H9 (cell line): Measurements from ENCODE around the gene RAP1GAP. TPM values are rescaled to one million over a fixed set of nuclear protein-coding genes. Genes with fewer than 3 reads are reported as not detected.

Source experiments
- DNase-seq: peaks from one replicate; pipeline ENCODE4 v3.0.0-alpha.2; 2017
- H2AFZ ChIP-seq: one replicate; pipeline ENCODE4 v1.6.1; 2013; ENCODE audit warnings: mild to moderate bottlenecking, low read length, control low read depth, moderate library complexity
- H2AK5ac ChIP-seq: 2 replicates; pipeline ENCODE4 v1.6.1; 2013; ENCODE audit warnings: low read length, control low read depth, mixed read lengths; ENCODE audit not compliant: insufficient read length
- H2BK120ac ChIP-seq: one replicate; pipeline ENCODE4 v1.6.1; 2013; ENCODE audit warnings: low read depth, mild to moderate bottlenecking, low read length, control low read depth, inconsistent platforms; ENCODE audit not compliant: poor library complexity, severe bottlenecking
- H2BK12ac ChIP-seq: 2 replicates; pipeline ENCODE4 v1.6.1; 2013; ENCODE audit warnings: low read length, control low read depth, mixed read lengths, low read depth; ENCODE audit not compliant: insufficient read length
- H2BK15ac ChIP-seq: 2 replicates; pipeline ENCODE4 v1.6.1; 2013; ENCODE audit warnings: low read depth, low read length, control low read depth
- H2BK20ac ChIP-seq: one replicate; pipeline ENCODE4 v1.6.1; 2013; ENCODE audit warnings: low read depth, mild to moderate bottlenecking, low read length, control low read depth, inconsistent platforms; ENCODE audit not compliant: poor library complexity, severe bottlenecking
- H2BK5ac ChIP-seq: 2 replicates; pipeline ENCODE4 v1.6.1; 2013; ENCODE audit warnings: low read length, control low read depth, mixed read lengths; ENCODE audit not compliant: insufficient read length
- H3K14ac ChIP-seq: 2 replicates; pipeline ENCODE4 v1.6.1; 2013; ENCODE audit warnings: low read length, control low read depth; ENCODE audit not compliant: insufficient read depth
- H3K18ac ChIP-seq: 2 replicates; pipeline ENCODE4 v1.6.1; 2013; ENCODE audit warnings: low read depth, mild to moderate bottlenecking, mixed read lengths, low read length, control low read depth; ENCODE audit not compliant: insufficient read length
- H3K23ac ChIP-seq: 2 replicates; pipeline ENCODE4 v1.6.1; 2013; ENCODE audit warnings: low read length, control low read depth, mixed read lengths, low read depth; ENCODE audit not compliant: insufficient read length
- H3K23me2 ChIP-seq: 2 replicates; pipeline ENCODE4 v1.6.1; 2013; ENCODE audit warnings: low read depth, mild to moderate bottlenecking, mixed read lengths, low read length, control low read depth; ENCODE audit not compliant: insufficient read length, poor library complexity, severe bottlenecking
- H3K27ac ChIP-seq: 2 replicates; pipeline ENCODE4 v1.5.1; 2013; ENCODE audit warnings: low read length, control low read depth, mixed read lengths, low read depth; ENCODE audit not compliant: insufficient read length
- H3K27me3 ChIP-seq: 2 replicates; pipeline ENCODE4 v1.6.1; 2013; ENCODE audit warnings: low read length, control low read depth, inconsistent platforms; ENCODE audit not compliant: insufficient read depth
- H3K4ac ChIP-seq: 2 replicates; pipeline ENCODE4 v1.6.1; 2013; ENCODE audit warnings: low read depth, mild to moderate bottlenecking, control low read depth, inconsistent platforms, low read length, moderate library complexity
- H3K4me1 ChIP-seq: 2 replicates; pipeline ENCODE4 v1.6.1; 2013; ENCODE audit warnings: low read length, control low read depth, inconsistent platforms; ENCODE audit not compliant: insufficient read depth
- H3K4me2 ChIP-seq: 2 replicates; pipeline ENCODE4 v1.6.1; 2013; ENCODE audit warnings: low read length, control low read depth, mixed read lengths; ENCODE audit not compliant: insufficient read length, insufficient read depth
- H3K56ac ChIP-seq: 2 replicates; pipeline ENCODE4 v1.6.1; 2013; ENCODE audit warnings: low read depth, mild to moderate bottlenecking, mixed read lengths, low read length, control low read depth; ENCODE audit not compliant: insufficient read length
- H3K79me1 ChIP-seq: 2 replicates; pipeline ENCODE4 v1.6.1; 2013; ENCODE audit warnings: low read depth, mild to moderate bottlenecking, moderate library complexity, low read length, control low read depth, inconsistent platforms; ENCODE audit not compliant: insufficient read depth, poor library complexity, severe bottlenecking
- H3K79me2 ChIP-seq: 2 replicates; pipeline ENCODE4 v1.6.1; 2013; ENCODE audit warnings: low read length, control low read depth, inconsistent platforms; ENCODE audit not compliant: insufficient read depth
- H3K9ac ChIP-seq: 2 replicates; pipeline ENCODE4 v1.6.1; 2013; ENCODE audit warnings: low read length, control low read depth, mixed read lengths; ENCODE audit not compliant: insufficient read length; ENCODE audit errors: extremely low read depth
- H3K9me3 ChIP-seq: one replicate; pipeline ENCODE4 v1.6.1; 2013; ENCODE audit warnings: low read depth, low read length, inconsistent platforms; ENCODE audit not compliant: control insufficient read depth
- H3T11ph ChIP-seq: one replicate; pipeline ENCODE4 v1.6.1; 2013; ENCODE audit warnings: mild to moderate bottlenecking, low read length, control low read depth, inconsistent platforms
- H4K20me1 ChIP-seq: one replicate; pipeline ENCODE4 v1.6.1; 2013; ENCODE audit not compliant: control insufficient read depth, insufficient read length, insufficient read depth
- H4K5ac ChIP-seq: 2 replicates; pipeline ENCODE4 v1.6.1; 2013; ENCODE audit warnings: low read depth, mild to moderate bottlenecking, mixed read lengths, low read length, control low read depth; ENCODE audit not compliant: insufficient read length
- H4K8ac ChIP-seq: replicated peaks from 2 replicates; pipeline ENCODE4 v1.6.1; 2013; ENCODE audit warnings: low read length, control low read depth, mixed read lengths, low read depth; ENCODE audit not compliant: insufficient read length
- H4K91ac ChIP-seq: 2 replicates; pipeline ENCODE4 v1.6.1; 2013; ENCODE audit warnings: low read depth, mild to moderate bottlenecking, moderate library complexity, mixed read lengths, low read length, control low read depth; ENCODE audit not compliant: insufficient read length
- H3K27ac Mint-ChIP-seq, 3 experiments: 2 replicates in 2 of 3; 3 replicates in 1 of 3; pipeline ENCODE4 v1.8.0; 2020 to 2021; ENCODE audit warnings: mixed read lengths in 3 of 3, mild to moderate bottlenecking in 1 of 3, moderate library complexity in 1 of 3
- H3K27me3 Mint-ChIP-seq: 2 replicates; pipeline ENCODE4 v1.8.0; 2021; ENCODE audit warnings: low read depth, mild to moderate bottlenecking, moderate library complexity, mixed read lengths
- H3K36me3 Mint-ChIP-seq, 3 experiments: 2 replicates in 2 of 3; 3 replicates in 1 of 3; pipeline ENCODE4 v1.8.0; 2020 to 2021; ENCODE audit warnings: low read depth in 3 of 3, mixed read lengths in 3 of 3; ENCODE audit not compliant: insufficient read depth in 1 of 3
- H3K4me1 Mint-ChIP-seq, 2 experiments: 2 replicates each; pipeline ENCODE4 v1.8.0; 2020; ENCODE audit warnings: mixed read lengths in 2 of 2
- H3K4me3 Mint-ChIP-seq, 2 experiments: 2 replicates in 1 of 2; 3 replicates in 1 of 2; pipeline ENCODE4 v1.8.0; 2020 to 2021; ENCODE audit warnings: mild to moderate bottlenecking in 2 of 2, mixed read lengths in 2 of 2, moderate library complexity in 1 of 2
- H3K9me3 Mint-ChIP-seq, 2 experiments: 2 replicates in 1 of 2; 3 replicates in 1 of 2; pipeline ENCODE4 v1.8.0; 2020; ENCODE audit warnings: mild to moderate bottlenecking in 2 of 2, mixed read lengths in 2 of 2, moderate library complexity in 1 of 2
- WGBS: extraction: QIAGEN DNeasy Blood & Tissue Kit; methylation state at CpG from one replicate; pipeline ENCODE4 v1.1.7; 2013; ENCODE audit warnings: missing lambda C conversion rate, low lambda C conversion rate, mixed read lengths; ENCODE audit not compliant: insufficient read length; ENCODE audit errors: extremely low coverage; 5-methylcytosine and 5-hydroxymethylcytosine counted together
- total RNA-seq: library from RNA; stranded (reverse); gene quantifications from 2 replicates; pipeline ENCODE4 v1.2.1, GENCODE V29; 2021
- TF ChIP-seq, protein P1 (sequence below): fragments of 200-600 bp; sonication (generic); conservative IDR thresholded peaks from 3 replicates; pipeline ENCODE4 v1.8.0; 2021; ENCODE audit warnings: antibody characterized with exemption, mild to moderate bottlenecking

Gene RAP1GAP
- total RNA-seq, 1 experiment from 2014 or later = 7.9 TPM

DNA sequence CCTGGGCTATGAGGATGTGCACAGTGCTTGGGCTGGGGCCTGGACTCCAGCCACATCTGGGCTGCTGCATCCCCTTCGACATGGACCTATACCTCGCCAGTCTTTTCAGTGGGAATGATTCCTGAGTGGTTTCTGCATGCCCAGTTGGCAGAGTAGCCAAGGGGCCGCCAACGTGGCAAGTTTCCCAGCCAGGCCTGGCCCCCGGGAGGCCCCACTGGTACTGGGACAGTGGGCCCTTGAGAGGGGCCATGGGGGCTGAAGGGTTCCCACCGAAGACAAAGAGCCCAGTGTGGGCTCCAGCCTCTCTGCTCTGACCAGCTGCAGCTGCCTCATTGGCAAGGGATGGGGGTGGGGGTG is 15.4 kb downstream of the RAP1GAP start:
- Histone ChIP-seq H2BK15ac (no peak overlapping the region), H4K20me1 (peaks cover 3% of the 10 kb centered on the region), H2AFZ (no peak overlapping the region), H4K5ac (no peak overlapping the region), H3T11ph (no peak overlapping the region), H2AK5ac (no peak overlapping the region), H4K91ac (no peak overlapping the region), H2BK20ac (no peak overlapping the region), H3K9me3 (no peaks in the 10 kb centered on the region), H3K23ac (no peak overlapping the region), H3K79me2 (no peaks in the 10 kb centered on the region), H3K23me2 (peaks cover 11% of the 10 kb centered on the region), H3K4ac (no peak overlapping the region), H3K9ac (no peak overlapping the region), H3K4me1 (no peaks in the 10 kb centered on the region; the same call in 1 of the 2 replicates), H3K27ac (no peak overlapping the region), H3K27me3 (no peaks in the 10 kb centered on the region), H3K14ac (no peak overlapping the region), H4K8ac (no peak overlapping the region), H2BK5ac (no peak overlapping the region), H3K79me1 (no peaks in the 10 kb centered on the region), H2BK12ac (no peak overlapping the region), H3K18ac (no peak overlapping the region), H3K4me2 (no peak overlapping the region), H2BK120ac (no peak overlapping the region), H3K56ac (no peak overlapping the region)
- WGBS = no CpG with 5 or more reads among the region's 6 CpGs
- TF ChIP-seq, protein P1, sequence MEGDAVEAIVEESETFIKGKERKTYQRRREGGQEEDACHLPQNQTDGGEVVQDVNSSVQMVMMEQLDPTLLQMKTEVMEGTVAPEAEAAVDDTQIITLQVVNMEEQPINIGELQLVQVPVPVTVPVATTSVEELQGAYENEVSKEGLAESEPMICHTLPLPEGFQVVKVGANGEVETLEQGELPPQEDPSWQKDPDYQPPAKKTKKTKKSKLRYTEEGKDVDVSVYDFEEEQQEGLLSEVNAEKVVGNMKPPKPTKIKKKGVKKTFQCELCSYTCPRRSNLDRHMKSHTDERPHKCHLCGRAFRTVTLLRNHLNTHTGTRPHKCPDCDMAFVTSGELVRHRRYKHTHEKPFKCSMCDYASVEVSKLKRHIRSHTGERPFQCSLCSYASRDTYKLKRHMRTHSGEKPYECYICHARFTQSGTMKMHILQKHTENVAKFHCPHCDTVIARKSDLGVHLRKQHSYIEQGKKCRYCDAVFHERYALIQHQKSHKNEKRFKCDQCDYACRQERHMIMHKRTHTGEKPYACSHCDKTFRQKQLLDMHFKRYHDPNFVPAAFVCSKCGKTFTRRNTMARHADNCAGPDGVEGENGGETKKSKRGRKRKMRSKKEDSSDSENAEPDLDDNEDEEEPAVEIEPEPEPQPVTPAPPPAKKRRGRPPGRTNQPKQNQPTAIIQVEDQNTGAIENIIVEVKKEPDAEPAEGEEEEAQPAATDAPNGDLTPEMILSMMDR = no peak
- Mint-ChIP-seq H3K36me3 (no peaks in the 10 kb centered on the region), H3K9me3 (no peaks in the 10 kb centered on the region; a peak in 2 of 5 replicates), H3K4me1 (peaks cover 11 to 28% of the 10 kb centered on the region in 2 experiments), H3K4me3 (no peak overlapping the region), H3K27me3 (peaks cover 23% of the 10 kb centered on the region), H3K27ac (no peak overlapping the region)
- no peak for DNase-seq
